IPS-NIHi7 (cell line): Measurements from ENCODE around the gene TCF23.
"Not testable (repeated sequence)": the region's sequence is repeated elsewhere in the genome, so short reads cannot be mapped to it uniquely, and the experiment has no call there.

ENCODE experiments used
- DNase-seq: peaks from one replicate; pipeline ENCODE4 v3.0.0; 2012; ENCODE audit warnings: mixed read lengths; ENCODE audit errors: extremely low spot score

TCF23 gene

DNA sequence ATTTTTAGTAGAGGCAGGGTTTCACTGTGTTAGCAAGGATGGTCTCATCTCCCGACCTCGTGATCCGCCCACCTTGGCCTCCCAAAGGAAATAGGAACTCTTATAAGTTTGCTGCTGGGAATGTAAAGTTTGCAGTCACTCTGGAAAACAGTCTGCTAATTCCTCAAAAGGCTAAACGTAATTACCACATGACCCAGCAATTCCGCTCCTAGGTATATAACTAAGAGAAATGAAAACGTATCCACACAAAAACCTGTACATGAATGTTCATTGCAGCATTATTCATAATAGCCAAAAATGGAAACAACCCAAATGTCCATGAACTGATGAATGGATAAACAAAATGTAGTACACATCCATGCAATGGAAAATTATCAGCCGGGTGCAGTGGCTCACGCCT, 41.2 kb downstream of the TCF23 start:
- DNase-seq = no peak

DNA sequence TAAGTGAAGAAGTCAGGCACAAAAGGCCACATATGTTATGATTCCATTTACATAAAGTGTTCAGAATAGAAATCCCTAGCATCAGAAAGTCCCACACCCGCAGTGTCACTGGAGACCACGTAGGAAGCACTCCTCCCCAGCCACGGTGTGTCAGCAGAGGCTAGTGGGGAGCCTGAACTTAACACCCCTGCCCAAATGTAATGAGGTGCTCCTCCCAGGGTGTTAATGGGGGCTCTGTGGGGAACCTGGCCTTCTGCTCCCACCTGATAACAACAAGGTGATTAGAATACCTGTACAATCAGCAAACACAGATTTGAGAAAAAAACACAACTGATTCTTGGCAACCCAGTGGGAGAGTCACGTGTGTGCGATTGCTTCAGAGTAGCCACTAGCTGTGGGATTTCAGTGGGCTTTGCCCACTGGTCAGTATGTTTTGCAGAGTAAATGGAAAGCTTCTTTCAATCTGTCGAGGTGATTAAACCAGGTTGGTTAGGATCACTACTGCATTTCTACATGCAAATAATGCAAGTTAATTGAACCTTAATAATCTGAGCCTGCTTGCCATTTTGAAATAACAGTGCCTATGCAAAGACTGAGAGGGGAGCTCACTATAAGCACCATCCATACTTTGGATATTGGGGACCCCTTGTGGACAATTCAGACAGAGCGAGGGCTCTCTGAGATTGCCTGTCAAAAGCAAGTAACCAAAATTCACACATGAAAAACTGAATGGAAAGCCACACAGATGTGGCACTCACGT, 42.4 kb downstream of the TCF23 start:
- DNase-seq = peak; percentile 63

GRCh38 chr2:27194538-27195354, 45.9 kb downstream of the TCF23 start:
- DNase-seq = no peak

DNA sequence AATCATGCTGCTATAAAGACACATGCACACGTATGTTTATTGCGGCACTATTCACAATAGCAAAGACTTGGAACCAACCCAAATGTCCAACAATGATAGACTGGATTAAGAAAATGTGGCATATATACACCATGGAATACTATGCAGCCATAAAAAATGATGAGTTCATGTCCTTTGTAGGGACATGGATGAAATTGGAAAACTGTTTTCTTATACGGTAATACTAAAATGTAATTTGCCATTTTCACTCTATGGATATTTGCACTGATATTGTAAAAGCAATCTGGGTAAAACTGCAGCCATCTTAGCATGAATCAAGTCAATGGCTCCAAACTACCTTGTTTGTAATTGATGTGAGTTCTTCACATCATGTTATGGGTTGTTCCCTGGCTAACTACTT, 47.0 kb downstream of the TCF23 start:
- not testable (repeated sequence) for DNase-seq

DNA sequence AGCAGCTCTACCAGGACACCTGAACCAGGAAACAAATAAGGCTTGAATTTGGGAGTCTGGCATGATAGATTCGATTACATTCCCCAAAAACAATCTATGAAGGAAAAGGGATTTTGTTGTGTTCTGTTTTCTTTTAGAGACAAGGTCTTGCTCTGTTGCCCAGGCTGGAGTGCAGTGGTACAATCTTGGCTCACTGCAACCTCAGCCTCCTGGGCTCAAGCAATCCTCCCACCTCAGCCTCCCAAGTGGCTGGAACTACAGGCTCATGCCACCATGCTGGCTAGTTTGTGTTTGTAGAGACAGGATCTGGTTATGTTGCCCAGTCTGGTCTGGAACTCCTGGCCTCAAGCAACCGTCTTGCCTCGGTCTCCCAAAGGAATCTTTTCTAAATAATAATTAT, 49.3 kb downstream of the TCF23 start:
- DNase-seq = not testable (repeated sequence)

DNA sequence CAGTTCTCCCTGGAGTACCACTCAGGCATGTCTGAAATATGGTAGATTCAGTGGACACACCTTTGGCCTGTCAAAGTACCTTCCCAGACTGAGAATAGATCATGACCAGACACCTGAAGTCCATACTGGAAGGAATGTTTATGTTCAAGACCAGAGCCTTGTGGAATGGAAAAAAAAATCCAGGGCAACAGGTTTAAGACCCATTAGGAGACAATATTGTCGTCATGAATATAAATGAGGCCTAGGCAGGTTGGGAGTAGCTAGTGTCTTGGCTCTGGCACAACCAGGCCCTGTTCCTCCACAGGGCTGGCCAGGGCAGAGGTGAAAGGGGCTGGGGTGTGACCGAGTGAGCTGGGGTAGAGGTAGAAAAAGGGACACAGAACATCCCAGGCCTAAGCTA, 49.8 kb downstream of the TCF23 start:
- no peak for DNase-seq

DNA sequence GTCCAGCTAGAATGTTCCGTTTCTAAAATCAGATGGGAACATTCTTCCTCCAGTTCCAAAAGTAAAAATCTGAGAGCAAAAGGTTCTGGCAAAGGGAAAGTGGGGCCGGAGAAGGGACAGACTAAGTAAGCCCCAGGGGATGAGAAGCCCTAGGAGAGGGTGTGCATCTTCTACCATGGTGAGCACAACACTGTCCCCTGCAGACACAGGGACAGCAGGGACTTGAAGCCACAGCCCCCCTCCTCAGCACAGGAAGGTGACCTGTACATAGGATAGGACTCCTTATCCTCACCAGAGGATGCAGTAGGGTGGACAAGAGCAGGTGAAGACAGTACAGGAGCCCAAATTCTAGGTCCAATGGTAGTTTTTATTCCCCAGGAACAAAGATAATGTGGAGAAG, 50.4 kb downstream of the TCF23 start:
- DNase-seq = no peak

- DNase-seq = no peak
These were observed 52.9 kb downstream of the TCF23 start for GRCh38 chr2:27201675-27202074.

DNA sequence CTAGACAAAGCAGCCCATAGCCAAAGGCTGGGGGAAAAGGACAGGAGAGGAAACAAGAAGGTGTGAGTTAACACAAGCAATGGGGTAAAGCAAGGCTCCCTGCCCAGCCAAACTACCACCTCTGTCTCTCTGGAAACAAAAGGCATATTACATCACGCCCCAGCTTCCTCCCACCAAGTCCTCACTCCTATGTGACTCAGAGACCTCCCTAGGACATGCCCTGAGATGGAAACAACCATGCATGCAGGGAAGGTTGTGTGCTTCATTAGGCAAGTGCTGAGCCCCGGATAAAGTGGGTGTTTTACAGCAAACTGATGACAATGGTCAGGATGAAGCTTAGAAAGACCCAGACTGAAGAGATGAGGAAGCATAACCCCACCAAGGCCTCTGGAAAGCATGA, 54.0 kb downstream of the TCF23 start:
- DNase-seq = no peak

DNA sequence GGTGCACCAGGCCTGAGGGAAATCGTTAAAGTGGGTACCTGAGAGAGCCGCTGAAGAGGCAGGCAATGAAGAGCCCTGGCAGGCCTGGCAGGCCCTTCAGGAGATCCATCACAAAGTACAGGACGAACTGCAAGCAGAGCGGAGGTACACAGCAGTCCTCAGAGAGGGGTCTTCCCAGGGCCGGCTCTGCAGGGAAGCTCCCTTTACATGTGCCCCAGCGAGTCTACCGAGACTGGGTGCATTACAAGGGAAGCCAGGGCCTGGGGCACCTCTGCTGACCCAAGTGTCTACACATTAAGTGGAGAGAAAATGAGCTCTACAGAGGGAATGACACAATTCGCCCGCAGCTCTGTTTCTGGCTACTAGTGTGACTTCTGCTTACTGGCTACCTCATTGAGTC, 54.9 kb downstream of the TCF23 start:
- DNase-seq = no peak

- no peak for DNase-seq
These were observed 55.8 kb downstream of the TCF23 start for GRCh38 chr2:27204566-27204965.

DNA sequence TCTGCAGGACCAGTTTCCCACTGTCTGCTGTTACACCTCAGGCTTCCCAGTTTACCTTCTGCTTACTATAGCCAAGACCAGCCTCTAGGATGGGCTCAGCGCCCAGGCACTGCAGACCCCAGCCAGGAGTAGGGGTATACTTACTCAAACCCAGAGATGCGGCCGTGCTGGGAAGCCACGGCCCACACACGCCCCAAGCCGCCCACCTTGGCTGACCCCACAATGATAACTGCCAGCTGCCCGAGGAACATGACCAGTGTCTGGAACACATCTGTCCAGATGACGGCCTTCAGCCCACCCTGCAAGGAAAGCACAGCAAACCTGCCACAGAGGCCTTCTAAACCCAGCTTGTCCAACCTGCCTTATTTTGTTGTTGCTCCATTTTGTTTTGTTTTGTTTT, 56.4 kb downstream of the TCF23 start:
- DNase-seq = no peak

GRCh38 chr2:27206346-27206745, 57.5 kb downstream of the TCF23 start:
- DNase-seq = no peak
